GM21825 (cell line): ENCODE data around the gene TRPM8.

ENCODE experiments used
- ATAC-seq: cut with Tn5 transposase; IDR thresholded peaks from one replicate; pipeline ENCODE4 v1.9.1; 2021; ENCODE audit warnings: mild to moderate bottlenecking, moderate library complexity; ENCODE audit not compliant: unreplicated experiment

Gene TRPM8

DNA sequence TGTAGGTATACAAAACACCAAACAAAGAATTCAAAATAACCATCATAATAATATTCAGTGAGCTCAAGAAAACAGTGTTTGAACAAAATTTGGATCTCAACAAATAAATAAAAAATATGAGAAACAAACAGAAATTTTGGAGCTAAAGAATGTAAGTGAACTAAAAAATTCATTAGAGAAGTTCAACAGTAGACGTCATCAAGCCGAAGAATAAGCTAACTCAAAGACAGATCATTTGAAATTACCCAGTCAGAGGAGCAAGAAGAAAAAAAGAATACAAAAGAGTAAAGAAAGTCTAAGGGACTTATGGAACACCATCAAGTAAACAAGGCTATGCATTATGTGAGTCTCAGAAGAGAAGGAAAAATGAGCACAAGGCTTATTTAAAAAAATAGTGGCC lies 116.7 kb downstream of the TRPM8 start:
- no peak for ATAC-seq

GRCh38 chr2:234038076-234038802 lies 121.1 kb downstream of the TRPM8 start:
- ATAC-seq: no peak

GRCh38 chr2:234044157-234044556 lies 127.0 kb downstream of the TRPM8 start:
- no peak for ATAC-seq

GRCh38 chr2:234046521-234046920 lies 129.3 kb downstream of the TRPM8 start:
- no peak for ATAC-seq

GRCh38 chr2:234047361-234047760 lies 130.2 kb downstream of the TRPM8 start:
- ATAC-seq: no peak

DNA sequence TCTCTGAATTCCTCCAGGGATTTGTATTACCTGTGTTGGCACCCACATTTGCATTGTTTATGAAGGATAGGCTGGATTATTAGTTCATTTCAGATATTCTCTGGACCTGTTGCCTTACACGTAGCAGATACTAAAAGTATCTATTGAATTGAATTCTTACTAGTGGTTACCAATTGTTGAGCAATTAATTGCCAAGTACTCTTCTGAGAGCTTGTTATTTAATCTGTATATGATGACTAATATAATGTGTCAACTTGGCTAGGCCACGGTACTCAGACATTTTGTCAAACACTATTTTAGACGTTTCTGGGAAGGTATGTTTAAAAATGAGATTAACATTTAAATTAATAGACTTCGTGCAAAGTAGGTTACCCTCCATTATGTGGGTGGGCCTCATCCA lies 130.9 kb downstream of the TRPM8 start:
- no peak for ATAC-seq

DNA sequence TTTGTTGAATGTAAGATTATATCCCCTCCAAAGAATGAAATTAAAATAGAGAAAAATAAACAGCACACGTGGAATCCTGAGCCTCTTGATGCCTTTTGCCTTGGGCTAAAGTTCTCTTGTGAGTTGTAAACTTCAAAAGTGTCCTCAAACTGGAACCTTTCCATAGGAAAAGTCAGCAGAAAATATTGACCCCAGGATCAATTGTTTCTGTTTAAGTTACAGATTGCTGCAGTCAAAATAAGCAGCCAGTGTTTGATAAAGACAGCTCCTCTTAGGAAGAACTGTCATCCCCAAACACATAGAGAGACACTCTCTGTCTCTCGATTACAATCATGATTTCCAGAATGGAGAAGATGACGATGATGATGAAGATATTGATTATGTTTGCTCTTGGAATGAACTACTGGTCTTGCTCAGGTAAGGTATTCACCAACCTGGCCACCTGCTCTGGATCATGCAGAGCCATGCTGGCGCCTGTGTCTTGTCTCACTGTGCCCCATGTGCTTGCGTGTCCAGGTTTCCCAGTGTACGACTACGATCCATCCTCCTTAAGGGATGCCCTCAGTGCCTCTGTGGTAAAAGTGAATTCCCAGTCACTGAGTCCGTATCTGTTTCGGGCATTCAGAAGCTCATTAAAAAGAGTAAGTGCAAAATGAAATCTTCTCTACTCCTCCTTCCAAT lies 133.4 kb downstream of the TRPM8 start, which contains the start of gene SPP2:
Gene SPP2 (plus strand): TSS at position 248 of the 681 bp plus-strand sequence. CDS start 85 bp downstream, at position 333.
- no peak for ATAC-seq

DNA sequence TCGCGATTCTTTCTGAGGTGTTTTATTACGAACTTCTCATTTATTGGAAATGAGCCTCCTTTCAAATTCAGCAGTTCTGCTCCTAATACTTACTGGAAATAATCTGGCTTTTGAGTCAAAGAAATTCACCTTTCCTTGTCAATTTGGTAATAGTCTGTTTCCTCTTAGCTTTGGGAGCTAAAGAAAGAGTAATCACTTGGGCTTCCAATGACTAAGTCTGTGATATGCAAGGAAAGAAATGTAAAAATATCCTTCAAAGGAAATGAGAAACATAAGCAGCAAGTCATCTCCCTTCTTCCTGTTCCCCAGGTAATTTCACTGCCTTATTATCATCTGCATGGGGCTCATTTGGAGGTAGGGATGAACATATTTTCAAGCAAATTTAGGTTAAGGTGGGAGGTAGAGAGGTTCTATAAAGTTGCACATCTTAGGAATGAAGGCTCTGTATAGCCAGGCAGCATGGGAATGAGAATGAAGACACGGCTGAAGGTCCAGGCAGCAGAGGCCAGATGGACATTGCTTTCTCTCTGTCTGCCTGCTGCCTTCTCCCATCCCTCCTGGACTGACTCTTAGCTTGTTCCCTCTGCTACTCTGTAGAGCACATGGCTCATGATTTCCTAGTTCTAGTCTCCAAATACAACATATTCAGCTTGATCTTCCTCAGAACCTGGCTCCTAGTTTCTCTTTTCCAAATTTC lies 134.3 kb downstream of the TRPM8 start:
- ATAC-seq: no peak

GRCh38 chr2:234058881-234059280 lies 141.7 kb downstream of the TRPM8 start:
- ATAC-seq: no peak

GRCh38 chr2:234060236-234060635 lies 143.1 kb downstream of the TRPM8 start:
- ATAC-seq: no peak

DNA sequence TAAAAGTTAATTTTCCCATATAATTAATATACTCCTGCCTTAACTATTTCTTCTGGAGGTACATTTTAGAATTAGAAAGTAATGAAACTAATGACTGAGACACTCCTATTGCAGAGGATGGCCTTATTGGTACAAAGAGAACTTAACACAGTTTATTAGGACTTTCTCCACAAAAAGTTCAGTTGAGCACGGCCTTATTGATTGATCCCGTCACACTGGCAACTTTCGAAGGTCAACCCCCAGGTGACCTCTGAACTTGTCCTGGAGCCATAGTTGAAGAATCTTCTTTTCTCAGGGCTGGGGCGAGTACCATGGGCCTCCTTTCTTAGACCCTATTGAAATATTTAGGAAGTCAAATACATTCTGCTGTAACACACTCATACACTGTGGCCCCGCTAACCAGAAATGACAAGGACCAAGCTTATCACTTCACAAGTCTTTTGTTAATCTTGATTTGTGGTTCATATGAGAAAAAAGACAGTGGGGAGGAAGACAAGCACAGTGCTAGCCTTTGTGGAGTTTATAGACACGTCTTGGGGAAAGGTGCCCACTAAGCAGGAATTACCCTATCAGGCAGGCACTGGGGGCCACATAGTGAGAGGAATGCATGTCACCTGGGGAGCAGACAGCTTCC lies 144.6 kb downstream of the TRPM8 start:
- no peak for ATAC-seq

- ATAC-seq: no peak
These were observed 149.4 kb downstream of the TRPM8 start for GRCh38 chr2:234066587-234066986.
